Activated CD8-positive, alpha-beta T cell treated with anti-CD3 and anti-CD28 coated beads for 36 hours (primary cell): ENCODE measurements around the gene PCDHGC3. TPM values are rescaled to one million over a fixed set of nuclear protein-coding genes. Genes with fewer than 3 reads are reported as not detected.

Experiments
- ATAC-seq: fragments of 200-7000 bp; cut with Tn5 transposase; one replicate; pipeline ENCODE4 v1.10.0; 2021; ENCODE audit warnings: mild to moderate bottlenecking, moderate library complexity
- CTCF ChIA-PET: fragments of 350-600 bp; sonication (Branson Sonifier 250); formaldehyde crosslinking; loops from one replicate; lab custom pipeline; 2021; ENCODE audit warnings: antibody characterized with exemption; lab: Charles Lee
- POLR2A ChIA-PET: fragments of 350-600 bp; sonication (Branson Sonifier 250); formaldehyde crosslinking; loops from one replicate; lab custom pipeline; 2021; ENCODE audit warnings: antibody characterized with exemption; lab: Charles Lee
- DNase-seq: peaks from one replicate; pipeline ENCODE4 v3.0.0-alpha.2; 2020
- H3K27ac Mint-ChIP-seq: one replicate; pipeline ENCODE4 v1.8.0; 2021; ENCODE audit warnings: mild to moderate bottlenecking, mixed read lengths
- H3K27me3 Mint-ChIP-seq: one replicate; pipeline ENCODE4 v1.8.0; 2021; ENCODE audit warnings: mixed read lengths
- H3K36me3 Mint-ChIP-seq: one replicate; pipeline ENCODE4 v1.8.0; 2021; ENCODE audit warnings: low read depth, mixed read lengths
- H3K4me1 Mint-ChIP-seq: one replicate; pipeline ENCODE4 v1.8.0; 2021; ENCODE audit warnings: low read depth, mixed read lengths
- H3K4me3 Mint-ChIP-seq: one replicate; pipeline ENCODE4 v1.8.0; 2021; ENCODE audit warnings: mild to moderate bottlenecking, moderate library complexity, mixed read lengths
- H3K9me3 Mint-ChIP-seq: one replicate; pipeline ENCODE4 v1.8.0; 2021; ENCODE audit warnings: mixed read lengths
- intact Hi-C: fragments of 100-400 bp; cut with micrococcal nuclease; formaldehyde crosslinking; loops from one replicate; pipeline ENCODE4 v1.10.0; 2022
- total RNA-seq, 2 experiments: library from RNA; stranded (reverse); gene quantifications; one replicate each; pipeline ENCODE4 v1.2.3, GENCODE V29; 2021
- TF ChIP-seq, protein P1 (sequence below): fragments of 200-600 bp; IDR thresholded peaks from one replicate; pipeline ENCODE4 v1.8.0; 2022; ENCODE audit warnings: antibody characterized with exemption, mild to moderate bottlenecking

PCDHGC3 gene
- total RNA-seq, 2 experiments from 2014 or later: not detected

DNA sequence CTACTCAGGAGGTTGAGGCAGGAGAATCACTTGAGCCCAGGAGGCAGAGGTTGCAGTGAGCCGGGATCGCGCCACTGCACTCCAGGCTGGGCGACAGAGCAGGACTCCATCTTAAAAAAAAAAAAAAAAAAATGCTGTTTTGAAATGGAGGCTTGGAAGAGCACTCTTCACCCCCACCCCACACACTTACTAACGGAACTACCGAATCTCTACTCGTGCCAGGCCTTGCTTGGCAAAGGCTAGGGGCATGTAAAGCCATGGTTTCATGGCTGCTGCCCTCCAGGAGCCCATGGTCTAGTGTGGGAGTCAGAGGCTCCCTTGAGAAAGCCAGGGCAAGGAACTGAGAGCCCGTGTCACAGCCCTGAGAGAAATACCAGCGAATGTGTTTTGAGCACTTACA lies 34.4 kb downstream of the PCDHGC3 start:
- Mint-ChIP-seq H3K36me3 (peaks cover 17% of the 10 kb centered on the region), H3K4me3 (no peak overlapping the region), H3K27ac (no peak overlapping the region), H3K27me3 (no peaks in the 10 kb centered on the region), H3K9me3 (no peaks in the 10 kb centered on the region), H3K4me1 (peaks cover 34% of the 10 kb centered on the region)
- ChIA-PET CTCF (interaction anchor here (1.0 to 9.4 kb wide), 7 partner anchors 13 to 190 kb away, joined by 3 to 122 read pairs (median 27); partner anchors contain the start of genes PCDHGA10, PCDHGA11, PCDHGA12 and PCDHGB7), POLR2A (no interaction called here)
- intact Hi-C loops: loop anchor here (5.0 to 10.0 kb wide), 2 partner anchors 98 to 185 kb away; partner anchors contain the start of genes PCDHGA10 and TAF7
- no peak for ATAC-seq
- DNase-seq: no peak
- TF ChIP-seq, protein P1, sequence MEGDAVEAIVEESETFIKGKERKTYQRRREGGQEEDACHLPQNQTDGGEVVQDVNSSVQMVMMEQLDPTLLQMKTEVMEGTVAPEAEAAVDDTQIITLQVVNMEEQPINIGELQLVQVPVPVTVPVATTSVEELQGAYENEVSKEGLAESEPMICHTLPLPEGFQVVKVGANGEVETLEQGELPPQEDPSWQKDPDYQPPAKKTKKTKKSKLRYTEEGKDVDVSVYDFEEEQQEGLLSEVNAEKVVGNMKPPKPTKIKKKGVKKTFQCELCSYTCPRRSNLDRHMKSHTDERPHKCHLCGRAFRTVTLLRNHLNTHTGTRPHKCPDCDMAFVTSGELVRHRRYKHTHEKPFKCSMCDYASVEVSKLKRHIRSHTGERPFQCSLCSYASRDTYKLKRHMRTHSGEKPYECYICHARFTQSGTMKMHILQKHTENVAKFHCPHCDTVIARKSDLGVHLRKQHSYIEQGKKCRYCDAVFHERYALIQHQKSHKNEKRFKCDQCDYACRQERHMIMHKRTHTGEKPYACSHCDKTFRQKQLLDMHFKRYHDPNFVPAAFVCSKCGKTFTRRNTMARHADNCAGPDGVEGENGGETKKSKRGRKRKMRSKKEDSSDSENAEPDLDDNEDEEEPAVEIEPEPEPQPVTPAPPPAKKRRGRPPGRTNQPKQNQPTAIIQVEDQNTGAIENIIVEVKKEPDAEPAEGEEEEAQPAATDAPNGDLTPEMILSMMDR: no peak

DNA sequence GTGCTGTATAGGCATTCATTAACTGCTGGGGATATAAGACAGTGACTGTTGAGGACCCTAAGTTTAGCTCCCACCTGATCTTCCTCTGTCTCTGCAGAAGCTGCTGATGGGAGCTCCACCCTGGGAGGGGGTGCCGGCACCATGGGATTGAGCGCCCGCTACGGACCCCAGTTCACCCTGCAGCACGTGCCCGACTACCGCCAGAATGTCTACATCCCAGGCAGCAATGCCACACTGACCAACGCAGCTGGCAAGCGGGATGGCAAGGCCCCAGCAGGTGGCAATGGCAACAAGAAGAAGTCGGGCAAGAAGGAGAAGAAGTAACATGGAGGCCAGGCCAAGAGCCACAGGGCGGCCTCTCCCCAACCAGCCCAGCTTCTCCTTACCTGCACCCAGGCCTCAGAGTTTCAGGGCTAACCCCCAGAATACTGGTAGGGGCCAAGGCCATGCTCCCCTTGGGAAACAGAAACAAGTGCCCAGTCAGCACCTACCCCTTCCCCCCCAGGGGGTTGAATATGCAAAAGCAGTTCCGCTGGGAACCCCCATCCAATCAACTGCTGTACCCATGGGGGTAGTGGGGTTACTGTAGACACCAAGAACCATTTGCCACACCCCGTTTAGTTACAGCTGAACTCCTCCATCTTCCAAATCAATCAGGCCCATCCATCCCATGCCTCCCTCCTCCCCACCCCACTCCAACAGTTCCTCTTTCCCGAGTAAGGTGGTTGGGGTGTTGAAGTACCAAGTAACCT lies 35.3 kb downstream of the PCDHGC3 start:
- POLR2A ChIA-PET: interaction anchor here (0.6 kb wide), 1 partner anchor 17 kb away, joined by 4 read pairs; no protein-coding TSS in a partner anchor
- no peak overlapping the region for H3K4me3 Mint-ChIP-seq
- H3K9me3 Mint-ChIP-seq: no peaks in the 10 kb centered on the region
- no peak for ATAC-seq
- intact Hi-C loops: loop anchor here (5.0 to 10.0 kb wide), 2 partner anchors 99 to 186 kb away; partner anchors contain the start of genes PCDHGA10 and TAF7
- H3K27ac Mint-ChIP-seq: no peak overlapping the region
- H3K4me1 Mint-ChIP-seq: peaks cover 39% of the 10 kb centered on the region
- CTCF ChIA-PET: interaction anchor here (0.9 to 9.4 kb wide), 15 partner anchors 10 to 182 kb away, joined by 3 to 122 read pairs (median 5); partner anchors contain the start of genes PCDHGA10, PCDHGA11, PCDHGA12 and PCDHGB4
- no peak for DNase-seq
- H3K36me3 Mint-ChIP-seq: peaks cover 22% of the 10 kb centered on the region
- no peaks in the 10 kb centered on the region for H3K27me3 Mint-ChIP-seq
- TF ChIP-seq, protein P1: no peak

DNA sequence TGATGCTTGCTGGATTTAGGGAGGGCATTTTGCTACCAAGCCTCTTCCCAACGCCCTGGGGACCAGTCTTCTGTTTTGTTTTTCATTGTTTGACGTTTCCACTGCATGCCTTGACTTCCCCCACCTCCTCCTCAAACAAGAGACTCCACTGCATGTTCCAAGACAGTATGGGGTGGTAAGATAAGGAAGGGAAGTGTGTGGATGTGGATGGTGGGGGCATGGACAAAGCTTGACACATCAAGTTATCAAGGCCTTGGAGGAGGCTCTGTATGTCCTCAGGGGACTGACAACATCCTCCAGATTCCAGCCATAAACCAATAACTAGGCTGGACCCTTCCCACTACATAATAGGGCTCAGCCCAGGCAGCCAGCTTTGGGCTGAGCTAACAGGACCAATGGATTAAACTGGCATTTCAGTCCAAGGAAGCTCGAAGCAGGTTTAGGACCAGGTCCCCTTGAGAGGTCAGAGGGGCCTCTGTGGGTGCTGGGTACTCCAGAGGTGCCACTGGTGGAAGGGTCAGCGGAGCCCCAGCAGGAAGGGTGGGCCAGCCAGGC lies 36.1 kb downstream of the PCDHGC3 start:
- TF ChIP-seq, protein P1: no peak
- intact Hi-C loops: loop anchor here (5.0 to 10.0 kb wide), 2 partner anchors 100 to 187 kb away; partner anchors contain the start of genes PCDHGA10 and TAF7
- no peaks in the 10 kb centered on the region for H3K27me3 Mint-ChIP-seq
- no peak overlapping the region for H3K4me3 Mint-ChIP-seq
- peaks cover 43% of the 10 kb centered on the region for H3K4me1 Mint-ChIP-seq
- POLR2A ChIA-PET: no interaction called here
- ATAC-seq: no peak
- H3K27ac Mint-ChIP-seq: no peak overlapping the region
- no peak for DNase-seq
- H3K36me3 Mint-ChIP-seq: peaks cover 29% of the 10 kb centered on the region
- CTCF ChIA-PET: interaction anchor here (0.8 to 9.4 kb wide), 25 partner anchors 8 to 324 kb away, joined by 3 to 122 read pairs (median 9); partner anchors contain the start of genes PCDHGA10, PCDHGA11, PCDHGA12 and PCDHGA3
- no peaks in the 10 kb centered on the region for H3K9me3 Mint-ChIP-seq

DNA sequence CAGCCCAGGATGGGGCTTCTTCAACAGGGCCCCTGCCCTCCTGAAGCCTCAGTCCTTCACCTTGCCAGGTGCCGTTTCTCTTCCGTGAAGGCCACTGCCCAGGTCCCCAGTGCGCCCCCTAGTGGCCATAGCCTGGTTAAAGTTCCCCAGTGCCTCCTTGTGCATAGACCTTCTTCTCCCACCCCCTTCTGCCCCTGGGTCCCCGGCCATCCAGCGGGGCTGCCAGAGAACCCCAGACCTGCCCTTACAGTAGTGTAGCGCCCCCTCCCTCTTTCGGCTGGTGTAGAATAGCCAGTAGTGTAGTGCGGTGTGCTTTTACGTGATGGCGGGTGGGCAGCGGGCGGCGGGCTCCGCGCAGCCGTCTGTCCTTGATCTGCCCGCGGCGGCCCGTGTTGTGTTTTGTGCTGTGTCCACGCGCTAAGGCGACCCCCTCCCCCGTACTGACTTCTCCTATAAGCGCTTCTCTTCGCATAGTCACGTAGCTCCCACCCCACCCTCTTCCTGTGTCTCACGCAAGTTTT lies 36.7 kb downstream of the PCDHGC3 start:
- Mint-ChIP-seq H3K9me3 (no peaks in the 10 kb centered on the region), H3K4me1 (peaks cover 43% of the 10 kb centered on the region), H3K27me3 (no peaks in the 10 kb centered on the region), H3K27ac (peak overlapping the region; percentile 84), H3K36me3 (peaks cover 30% of the 10 kb centered on the region), H3K4me3 (peak overlapping the region; percentile 70)
- ChIA-PET POLR2A (interaction anchor here (0.9 kb wide), 1 partner anchor 9 kb away, joined by 4 read pairs; no protein-coding TSS in a partner anchor), CTCF (interaction anchor here (0.7 to 9.4 kb wide), 42 partner anchors 9 to 647 kb away, joined by 3 to 122 read pairs (median 5); partner anchors contain the start of genes PCDHGA10, PCDHGA11, PCDHGA12 and PCDHGA3)
- ATAC-seq: peak; percentile 38
- TF ChIP-seq, protein P1: peak; percentile 87
- peak; percentile 94 for DNase-seq
- intact Hi-C loops: loop anchor here (5.0 to 10.0 kb wide), 2 partner anchors 100 to 188 kb away; partner anchors contain the start of genes PCDHGA10 and TAF7
